ENCODE measurements around the gene DHX9.
"Not testable (repeated sequence)": the region's sequence is repeated elsewhere in the genome, so short reads cannot be mapped to it uniquely, and the experiment has no call there.

The DHX9 gene

DNA sequence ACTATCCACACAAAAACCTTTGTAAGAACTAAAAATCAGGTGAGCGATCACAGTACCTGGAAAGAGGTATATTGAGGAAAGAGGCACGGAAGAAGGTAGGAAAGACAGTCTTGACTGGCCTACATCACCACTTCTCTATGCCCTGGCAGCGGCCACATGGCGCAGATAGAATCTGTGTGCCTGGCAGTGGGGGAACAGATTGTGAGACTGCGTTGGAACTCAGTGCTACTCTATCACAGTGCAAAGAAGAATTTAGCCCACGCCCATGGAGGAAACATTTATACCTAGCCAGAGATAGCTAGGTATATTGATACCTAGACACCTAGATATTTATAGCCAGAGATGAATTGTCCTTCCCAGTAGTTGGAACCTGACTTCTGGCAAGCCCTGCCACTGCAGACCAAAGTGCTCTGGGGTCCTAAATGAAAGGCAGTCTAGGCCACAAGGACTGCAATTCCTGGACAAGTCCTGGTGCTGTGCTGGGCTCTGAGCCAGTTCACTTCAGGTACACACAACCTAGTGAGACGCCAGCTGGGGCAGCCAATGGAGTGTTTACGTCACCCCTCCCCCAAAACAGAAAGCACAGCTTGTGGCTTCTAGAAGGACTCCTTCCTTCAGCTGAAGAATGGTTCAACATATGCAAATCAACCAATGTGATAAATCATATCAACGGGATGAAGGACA is 51.9 kb downstream of the DHX9 start:
- H3K9me3 Mint-ChIP-seq, result peaks cover 21% of the 10 kb centered on the region
- peaks cover 39% of the 10 kb centered on the region for H3K36me3 Mint-ChIP-seq (ENCODE audit: low read depth)
- H3K27ac Mint-ChIP-seq, result no peak overlapping the region
- no peaks in the 10 kb centered on the region for H3K4me1 Mint-ChIP-seq
- H3K27me3 Mint-ChIP-seq (ENCODE audit: low read depth), result peaks cover 4% of the 10 kb centered on the region
- TF ChIP-seq, protein P1, sequence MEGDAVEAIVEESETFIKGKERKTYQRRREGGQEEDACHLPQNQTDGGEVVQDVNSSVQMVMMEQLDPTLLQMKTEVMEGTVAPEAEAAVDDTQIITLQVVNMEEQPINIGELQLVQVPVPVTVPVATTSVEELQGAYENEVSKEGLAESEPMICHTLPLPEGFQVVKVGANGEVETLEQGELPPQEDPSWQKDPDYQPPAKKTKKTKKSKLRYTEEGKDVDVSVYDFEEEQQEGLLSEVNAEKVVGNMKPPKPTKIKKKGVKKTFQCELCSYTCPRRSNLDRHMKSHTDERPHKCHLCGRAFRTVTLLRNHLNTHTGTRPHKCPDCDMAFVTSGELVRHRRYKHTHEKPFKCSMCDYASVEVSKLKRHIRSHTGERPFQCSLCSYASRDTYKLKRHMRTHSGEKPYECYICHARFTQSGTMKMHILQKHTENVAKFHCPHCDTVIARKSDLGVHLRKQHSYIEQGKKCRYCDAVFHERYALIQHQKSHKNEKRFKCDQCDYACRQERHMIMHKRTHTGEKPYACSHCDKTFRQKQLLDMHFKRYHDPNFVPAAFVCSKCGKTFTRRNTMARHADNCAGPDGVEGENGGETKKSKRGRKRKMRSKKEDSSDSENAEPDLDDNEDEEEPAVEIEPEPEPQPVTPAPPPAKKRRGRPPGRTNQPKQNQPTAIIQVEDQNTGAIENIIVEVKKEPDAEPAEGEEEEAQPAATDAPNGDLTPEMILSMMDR (IDR thresholded peaks at IDR 0.05; ENCODE audit: unreplicated experiment in 3 of 3), result no peak
- H3K4me3 Mint-ChIP-seq, result no peak overlapping the region

DNA sequence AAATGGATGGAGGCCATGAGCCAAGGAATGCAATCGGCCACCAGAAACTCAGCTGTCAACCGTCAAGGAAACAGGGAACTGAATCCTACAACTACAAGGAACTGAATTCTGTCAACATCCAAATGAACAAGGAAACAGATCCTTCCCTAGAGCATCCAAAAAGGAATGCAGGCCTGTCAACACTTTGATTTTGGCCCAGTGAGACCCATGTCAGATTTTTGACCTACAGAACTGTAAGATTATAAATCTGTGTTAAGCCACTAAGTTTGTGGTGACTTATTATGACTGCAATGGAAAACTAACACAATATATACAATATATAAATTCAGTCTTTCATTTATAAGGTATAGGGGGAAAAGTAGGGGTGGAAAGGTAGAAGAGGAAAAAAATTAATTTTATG is 58.5 kb downstream of the DHX9 start:
- Mint-ChIP-seq H3K27ac (no peak overlapping the region), H3K27me3 (ENCODE audit: low read depth) (peaks cover 4% of the 10 kb centered on the region), H3K4me1 (no peaks in the 10 kb centered on the region), H3K9me3 (peaks cover 14% of the 10 kb centered on the region), H3K4me3 (no peak overlapping the region), H3K36me3 (ENCODE audit: low read depth) (no peaks in the 10 kb centered on the region)
- TF ChIP-seq, protein P1 (IDR thresholded peaks at IDR 0.05; ENCODE audit: unreplicated experiment in 3 of 3), result no peak

DNA sequence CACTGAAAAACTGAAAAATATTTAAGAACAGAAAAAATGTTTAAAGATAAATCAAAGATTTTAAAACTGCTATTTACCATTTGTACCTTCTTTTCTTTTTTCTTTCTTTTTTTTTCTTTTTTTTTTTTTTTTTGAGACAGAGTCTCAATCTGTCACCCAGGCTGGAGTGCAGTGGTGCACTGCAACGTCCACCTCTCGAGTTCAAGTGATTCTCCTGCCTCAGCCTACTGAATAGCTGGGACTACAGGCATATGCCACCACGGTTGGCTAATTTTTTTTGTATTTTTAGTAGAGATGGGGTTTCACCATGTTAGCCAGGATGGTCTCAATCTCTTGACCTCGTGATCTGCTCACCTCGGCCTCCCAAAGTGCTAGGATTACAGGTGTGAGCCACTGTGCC is 62.8 kb downstream of the DHX9 start:
- H3K27ac Mint-ChIP-seq; H3K9me3 Mint-ChIP-seq; H3K36me3 Mint-ChIP-seq (ENCODE audit: low read depth); H3K27me3 Mint-ChIP-seq (ENCODE audit: low read depth); H3K4me1 Mint-ChIP-seq; H3K4me3 Mint-ChIP-seq: not testable (repeated sequence)

DNA sequence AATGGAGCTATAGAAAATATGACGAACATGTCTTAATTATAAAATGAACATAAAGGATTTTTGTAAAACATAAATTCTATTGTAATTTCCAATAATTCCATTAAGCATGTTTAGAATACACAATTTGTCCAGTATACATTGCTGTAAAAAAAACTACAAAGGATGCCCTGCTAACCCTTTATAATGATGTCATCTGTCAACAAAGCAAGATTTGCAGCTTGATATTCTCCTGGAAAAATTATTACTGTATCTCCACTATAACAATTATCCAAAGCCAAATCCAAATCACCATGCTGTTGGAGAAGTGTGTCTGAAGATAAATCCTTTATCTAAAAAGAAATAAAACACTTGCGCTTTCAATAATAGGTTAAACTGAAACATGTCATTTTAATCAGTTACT is 66.2 kb downstream of the DHX9 start:
- Mint-ChIP-seq H3K36me3 (ENCODE audit: low read depth) (no peaks in the 10 kb centered on the region), H3K4me3 (no peak overlapping the region), H3K9me3 (no peaks in the 10 kb centered on the region), H3K27ac (no peak overlapping the region), H3K4me1 (no peaks in the 10 kb centered on the region), H3K27me3 (ENCODE audit: low read depth) (no peaks in the 10 kb centered on the region)
- TF ChIP-seq, protein P1 (IDR thresholded peaks at IDR 0.05; ENCODE audit: unreplicated experiment in 3 of 3), result no peak

DNA sequence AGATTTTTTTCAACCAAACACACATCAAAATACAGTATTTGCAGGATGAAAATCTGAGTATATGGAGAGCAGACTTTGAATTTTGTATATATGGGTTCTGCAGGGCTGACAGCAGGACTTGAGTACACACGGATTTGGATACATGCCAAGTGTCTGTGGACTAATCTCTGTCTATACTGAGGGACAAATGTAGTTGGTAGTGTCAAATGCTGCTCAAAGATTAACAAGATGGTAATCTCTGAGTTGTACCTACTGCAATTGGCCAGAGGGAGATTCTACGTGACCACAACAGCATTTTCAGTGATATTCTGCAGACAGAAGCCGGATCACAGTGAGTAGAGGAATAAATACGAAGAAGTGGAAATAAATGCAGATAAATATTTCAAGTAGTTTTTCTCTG is 70.4 kb downstream of the DHX9 start:
- TF ChIP-seq, protein P1 (IDR thresholded peaks at IDR 0.05; ENCODE audit: unreplicated experiment in 3 of 3), result no peak
- H3K4me3 Mint-ChIP-seq, result no peak overlapping the region
- no peaks in the 10 kb centered on the region for H3K27me3 Mint-ChIP-seq (ENCODE audit: low read depth)
- H3K9me3 Mint-ChIP-seq, result peaks cover 11% of the 10 kb centered on the region
- H3K4me1 Mint-ChIP-seq, result no peaks in the 10 kb centered on the region
- H3K27ac Mint-ChIP-seq, result no peak overlapping the region
- H3K36me3 Mint-ChIP-seq (ENCODE audit: low read depth), result no peaks in the 10 kb centered on the region

DNA sequence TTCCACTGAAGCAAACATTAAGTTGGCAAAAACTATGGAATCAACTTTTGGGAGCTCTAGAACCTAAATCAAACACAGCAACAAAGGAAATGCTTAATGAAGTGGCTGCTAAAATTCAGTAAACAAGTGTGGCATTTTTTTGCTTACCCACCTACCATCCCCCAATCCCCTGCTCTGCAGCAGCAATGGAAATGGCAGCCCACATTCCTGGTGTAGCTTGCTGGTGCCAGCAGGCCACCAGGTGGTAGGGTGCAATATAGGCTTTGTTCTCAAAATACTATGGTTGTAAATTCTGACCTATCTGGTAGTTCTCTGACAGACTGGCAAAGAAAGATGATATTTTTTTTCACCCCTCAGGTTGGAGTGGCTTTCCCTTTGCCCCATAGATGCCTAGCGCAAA is 71.0 kb downstream of the DHX9 start:
- H3K27me3 Mint-ChIP-seq (ENCODE audit: low read depth), result no peaks in the 10 kb centered on the region
- H3K4me3 Mint-ChIP-seq, result no peak overlapping the region
- TF ChIP-seq, protein P1 (IDR thresholded peaks at IDR 0.05; ENCODE audit: unreplicated experiment in 3 of 3), result no peak
- no peaks in the 10 kb centered on the region for H3K4me1 Mint-ChIP-seq
- peaks cover 11% of the 10 kb centered on the region for H3K9me3 Mint-ChIP-seq
- H3K27ac Mint-ChIP-seq, result no peak overlapping the region
- no peaks in the 10 kb centered on the region for H3K36me3 Mint-ChIP-seq (ENCODE audit: low read depth)

Data from nephron (organoid).